Mesothelial cell of epicardium (in vitro differentiated cells): ENCODE measurements around the gene COL5A1. TPM values are rescaled to one million over a fixed set of nuclear protein-coding genes. Genes with fewer than 3 reads are reported as not detected.
A peak's percentile ranks its signal among the peaks of the same experiment; 100 is the strongest.

Source experiments
- DNase-seq, 2 experiments: peaks; one replicate each; pipeline ENCODE4 v3.0.0; 2021; ENCODE audit warnings: low spot score in 2 of 2; ENCODE audit not compliant: unreplicated experiment in 2 of 2
- H3K27ac Mint-ChIP-seq: 2 replicates; pipeline ENCODE4 v1.8.0; 2021; ENCODE audit warnings: mixed read lengths
- H3K27me3 Mint-ChIP-seq: 2 replicates; pipeline ENCODE4 v1.8.0; 2021; ENCODE audit warnings: low read depth, mixed read lengths
- H3K36me3 Mint-ChIP-seq: 2 replicates; pipeline ENCODE4 v1.8.0; 2021; ENCODE audit warnings: mixed read lengths
- H3K4me1 Mint-ChIP-seq: 2 replicates; pipeline ENCODE4 v1.8.0; 2021; ENCODE audit warnings: mixed read lengths
- H3K4me3 Mint-ChIP-seq: 2 replicates; pipeline ENCODE4 v1.8.0; 2021; ENCODE audit warnings: mild to moderate bottlenecking, moderate library complexity, mixed read lengths
- H3K9me3 Mint-ChIP-seq: 2 replicates; pipeline ENCODE4 v1.8.0; 2021; ENCODE audit warnings: mixed read lengths
- CTCF ChIP-seq: fragments of 200-600 bp; sonication (generic); IDR thresholded peaks from one replicate; pipeline ENCODE4 v1.5.0; 2021; ENCODE audit warnings: antibody characterized with exemption; ENCODE audit not compliant: unreplicated experiment
- total RNA-seq: library from RNA; stranded (reverse); gene quantifications from 3 replicates; pipeline ENCODE4 v1.2.1, GENCODE V29; 2021

COL5A1 gene
- total RNA-seq, 1 donor from 2014 or later: 605 TPM

- Mint-ChIP-seq H3K27ac (no peak overlapping the region), H3K27me3 (no peaks in the 10 kb centered on the region), H3K36me3 (peaks cover 23% of the 10 kb centered on the region), H3K9me3 (peaks cover 22% of the 10 kb centered on the region), H3K4me1 (peaks cover 35% of the 10 kb centered on the region), H3K4me3 (no peak overlapping the region)
- no peak for DNase-seq
- TF ChIP-seq CTCF: no peak
These were observed 36.1 kb downstream of the COL5A1 start for GRCh38 chr9:134677743-134678142.

DNA sequence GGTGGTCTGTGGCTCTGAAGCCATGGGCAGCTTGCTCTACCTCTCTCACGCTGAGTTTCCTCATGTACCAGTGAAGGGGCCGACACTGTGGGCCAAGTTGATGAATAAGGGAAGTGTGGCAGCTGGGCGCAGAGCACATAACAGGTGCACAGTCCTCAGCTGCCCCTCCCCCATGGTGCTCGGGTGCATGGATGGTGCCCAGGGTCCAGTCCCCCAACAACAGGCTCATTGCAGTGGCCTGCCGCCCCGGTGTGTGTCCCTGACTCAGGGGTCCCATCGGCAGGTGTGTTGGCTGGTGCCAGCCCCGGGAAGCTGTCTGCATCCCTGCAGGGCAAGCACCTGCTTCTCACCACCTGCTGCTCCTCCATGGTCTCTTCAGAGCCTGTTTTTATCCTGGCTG is 36.6 kb downstream of the COL5A1 start:
- no peak for TF ChIP-seq CTCF
- no peak overlapping the region for H3K27ac Mint-ChIP-seq
- H3K9me3 Mint-ChIP-seq: peaks cover 18% of the 10 kb centered on the region
- peaks cover 19% of the 10 kb centered on the region for H3K36me3 Mint-ChIP-seq
- H3K4me1 Mint-ChIP-seq: peaks cover 35% of the 10 kb centered on the region
- DNase-seq: no peak
- H3K27me3 Mint-ChIP-seq: no peaks in the 10 kb centered on the region
- H3K4me3 Mint-ChIP-seq: no peak overlapping the region

- Mint-ChIP-seq H3K36me3 (peaks cover 15% of the 10 kb centered on the region), H3K27ac (peak overlapping the region; percentile 53), H3K4me3 (no peak overlapping the region), H3K4me1 (peaks cover 35% of the 10 kb centered on the region), H3K27me3 (no peaks in the 10 kb centered on the region), H3K9me3 (peaks cover 14% of the 10 kb centered on the region)
- no peak for DNase-seq
- no peak for TF ChIP-seq CTCF
These were observed 37.3 kb downstream of the COL5A1 start for GRCh38 chr9:134678666-134679443.

- H3K27me3 Mint-ChIP-seq: no peaks in the 10 kb centered on the region
- DNase-seq: no peak
- H3K27ac Mint-ChIP-seq: peak overlapping the region; percentile 73
- H3K4me3 Mint-ChIP-seq: no peak overlapping the region
- TF ChIP-seq CTCF: no peak
- H3K36me3 Mint-ChIP-seq: peaks cover 9% of the 10 kb centered on the region
- peaks cover 8% of the 10 kb centered on the region for H3K9me3 Mint-ChIP-seq
- peaks cover 35% of the 10 kb centered on the region for H3K4me1 Mint-ChIP-seq
These were observed 38.2 kb downstream of the COL5A1 start for GRCh38 chr9:134679616-134680392.

DNA sequence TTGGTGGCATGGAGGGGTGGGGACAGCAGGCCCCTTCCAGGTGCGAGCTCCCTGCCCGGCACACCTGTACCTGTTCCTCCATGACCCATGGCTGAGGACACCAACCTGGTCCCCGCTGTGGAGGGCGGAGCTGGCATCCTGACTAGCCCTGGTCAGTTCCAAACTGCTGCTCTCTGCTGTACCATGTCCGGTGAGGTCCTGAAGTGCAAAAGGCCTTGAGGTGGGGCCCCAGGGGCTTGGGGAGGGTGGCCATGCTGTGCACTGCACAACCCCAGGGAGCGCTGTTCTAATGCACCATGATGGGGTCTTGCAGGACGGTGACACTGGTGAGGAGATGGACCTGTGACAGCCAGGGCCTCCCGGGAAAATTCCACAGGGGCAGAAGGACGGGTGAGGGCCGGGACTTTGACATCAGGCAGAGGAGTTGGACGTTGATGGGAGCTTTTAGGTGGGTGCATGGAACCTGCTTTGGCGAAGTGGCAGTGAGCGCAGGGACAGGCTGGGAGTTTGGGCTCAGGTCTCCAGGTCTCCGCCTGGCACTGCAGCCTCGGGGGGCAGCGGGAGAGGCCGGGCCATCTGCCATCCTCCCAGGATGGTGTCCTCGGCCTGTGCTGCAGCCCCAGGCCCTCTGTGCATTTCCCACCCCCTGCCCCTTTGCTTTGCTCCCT is 38.9 kb downstream of the COL5A1 start:
- Mint-ChIP-seq H3K27me3 (no peaks in the 10 kb centered on the region), H3K27ac (peak overlapping the region; percentile 64), H3K4me1 (peaks cover 35% of the 10 kb centered on the region), H3K36me3 (peaks cover 3% of the 10 kb centered on the region), H3K9me3 (peaks cover under 1% of the 10 kb centered on the region), H3K4me3 (no peak overlapping the region)
- DNase-seq: no peak
- TF ChIP-seq CTCF: no peak
